GM19351 (cell line): Measurements from ENCODE around the gene GUK1.

Experiments
- ATAC-seq: cut with Tn5 transposase; IDR thresholded peaks from one replicate; pipeline ENCODE4 v1.9.1; 2021; ENCODE audit warnings: mild to moderate bottlenecking, moderate library complexity; ENCODE audit not compliant: unreplicated experiment

Gene GUK1

GRCh38 chr1:228197555-228198147, 57.6 kb downstream of the GUK1 start:
- no peak for ATAC-seq
